ENCODE results near the gene P3R3URF. TPM values are rescaled to one million over a fixed set of nuclear protein-coding genes. Genes with fewer than 3 reads are reported as not detected.
"Not testable (repeated sequence)": the region's sequence is repeated elsewhere in the genome, so short reads cannot be mapped to it uniquely, and the experiment has no call there.

The P3R3URF gene
- total RNA-seq (2014; rRNA removed; shearing (Covaris generic)), result not detected in 2 replicates
- not detected in 2 replicates for polyA plus RNA-seq (2015; cell fraction: cytosol; rRNA removed)
- polyA plus RNA-seq (2015; cell fraction: nucleus; rRNA removed), result not detected in 2 replicates

DNA sequence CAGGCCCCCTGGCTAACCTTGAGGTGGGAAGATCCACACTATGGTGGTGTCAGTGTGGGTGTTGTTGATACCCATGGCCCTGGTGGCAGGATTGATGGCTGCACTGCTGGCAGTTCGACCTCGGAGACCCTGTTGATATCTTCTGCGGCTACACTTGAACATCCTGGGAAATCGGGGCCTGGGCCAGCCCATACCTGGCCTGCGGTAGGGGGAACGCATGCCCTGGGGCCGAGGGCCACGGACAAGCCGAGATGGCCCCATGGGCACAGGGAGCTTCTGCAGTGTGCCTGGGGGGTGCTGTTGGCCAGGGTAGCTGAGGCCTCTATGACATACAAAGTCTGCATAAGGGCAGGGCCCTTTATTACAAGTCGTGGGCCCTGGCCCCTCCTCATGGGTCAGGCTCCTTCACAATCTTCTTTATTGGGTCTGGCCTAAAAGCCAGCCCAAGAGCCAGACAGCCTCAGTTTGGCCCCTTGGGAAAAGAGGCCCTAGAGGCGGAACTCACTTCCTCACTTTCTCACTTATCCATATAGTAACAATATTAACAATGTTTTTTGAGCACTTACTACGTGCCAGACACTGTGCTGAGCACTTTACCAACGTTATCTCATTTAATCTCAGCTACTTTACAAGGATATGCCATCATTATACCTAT, at the start of gene P3R3URF:
Gene P3R3URF, minus strand, starts transcription at position 278 of the 655 bp plus-strand sequence. Its CDS starts 17 bp downstream, at position 261.
- DNase-seq (ENCODE audit: low read depth), result no peak

DNA sequence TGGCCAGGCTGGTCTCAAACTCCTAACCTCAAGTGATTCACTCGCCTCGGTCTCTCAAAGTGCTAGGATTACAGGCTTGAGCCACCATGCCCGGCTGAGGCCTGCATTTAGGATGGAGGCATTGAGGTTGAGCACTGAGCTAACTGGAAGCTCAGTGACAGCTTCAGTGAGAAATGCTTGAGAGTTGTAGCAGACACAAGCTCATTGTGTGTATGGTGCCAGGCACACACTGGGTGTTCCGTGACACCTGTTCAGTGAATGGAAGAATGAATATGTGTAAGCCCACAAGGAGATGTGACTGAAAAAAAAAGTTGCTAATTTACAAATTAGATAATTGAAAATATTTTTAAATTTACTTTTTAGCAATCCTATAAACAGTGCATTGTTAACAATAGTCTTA, 48.7 kb upstream of the P3R3URF start:
- no peak for DNase-seq (ENCODE audit: low read depth)

DNA sequence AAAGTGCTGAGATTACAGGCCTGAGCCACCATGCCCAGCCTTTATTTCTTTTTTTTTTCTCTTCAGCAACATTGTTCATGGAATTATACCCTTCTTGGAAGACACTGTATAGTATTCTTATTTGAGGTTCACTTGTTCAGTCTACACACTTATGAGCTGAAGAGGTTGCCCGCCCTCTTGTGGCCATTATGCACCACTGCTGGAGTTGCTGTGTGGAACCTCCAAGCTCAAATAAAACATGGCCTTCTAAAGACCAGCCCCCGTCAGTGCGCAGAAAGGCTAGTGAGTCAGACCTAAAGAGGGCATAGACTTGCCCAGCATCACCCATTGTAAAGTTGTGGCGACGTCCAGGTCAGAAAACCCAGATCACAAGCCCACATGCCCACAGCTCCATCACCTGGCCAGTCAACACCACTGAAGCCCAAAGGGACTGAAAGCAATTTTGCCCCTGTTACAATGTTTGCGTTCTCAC, 47.2 kb upstream of the P3R3URF start:
- peak; percentile 95 for DNase-seq (ENCODE audit: low read depth)

DNA sequence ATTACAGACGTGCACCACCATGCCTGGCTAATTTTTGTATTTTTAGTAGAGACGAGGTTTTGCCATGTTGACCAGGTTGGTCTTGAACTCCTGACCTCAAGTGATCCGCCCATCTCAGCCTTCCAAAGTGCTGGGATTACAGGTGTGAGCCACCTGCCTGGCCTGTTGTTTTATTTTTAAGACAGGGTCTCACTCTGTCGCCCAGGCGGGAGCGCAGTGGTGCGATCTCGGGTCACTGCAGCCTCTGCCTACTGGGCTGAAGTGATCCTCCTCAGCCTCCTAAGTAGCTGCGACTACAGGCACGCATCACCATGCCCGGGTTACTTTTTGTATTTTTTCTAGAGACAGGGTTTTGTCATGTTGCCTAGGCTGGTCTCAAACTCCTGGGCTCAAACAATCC, 46.8 kb upstream of the P3R3URF start:
- not testable (repeated sequence) for DNase-seq (ENCODE audit: low read depth)

DNA sequence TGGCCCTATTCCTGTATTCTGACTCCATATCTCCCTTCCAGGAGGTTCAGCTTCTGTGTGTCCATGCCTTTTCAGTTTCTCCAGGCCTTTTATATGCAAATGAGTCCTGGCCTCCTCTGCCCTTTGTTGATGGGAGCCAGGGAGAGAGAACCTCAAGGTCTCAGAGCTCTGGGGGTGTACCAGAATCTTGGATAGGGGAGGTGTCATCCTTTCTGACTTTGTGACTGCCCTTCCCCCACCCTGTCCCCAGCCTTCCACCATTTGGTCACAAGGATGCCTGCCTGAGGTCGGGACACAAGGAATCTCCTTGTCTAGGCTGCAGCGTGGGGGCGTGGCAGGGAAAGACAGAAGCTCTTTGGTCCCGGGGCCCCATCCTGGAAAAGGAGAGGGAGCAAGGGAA, 45.5 kb upstream of the P3R3URF start:
- DNase-seq (ENCODE audit: low read depth), result no peak

DNA sequence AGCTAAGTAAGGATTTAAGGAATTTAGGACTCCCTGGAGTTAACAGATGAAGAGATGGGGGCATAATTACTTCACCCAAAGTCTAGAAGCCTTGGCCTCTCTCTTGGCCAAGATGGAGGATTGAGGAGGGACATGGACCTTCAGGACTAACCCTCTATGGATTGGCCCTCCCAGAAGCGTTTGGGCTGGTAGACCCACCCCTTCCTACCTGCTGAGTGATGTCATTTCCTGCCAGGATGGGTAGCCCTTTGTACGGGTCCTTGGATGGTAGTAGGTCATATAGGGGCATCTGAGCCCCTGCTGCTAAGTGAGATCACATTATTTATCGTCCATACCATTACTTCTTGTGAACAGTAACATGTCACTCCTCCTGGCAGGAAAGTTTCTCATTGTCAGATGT, 44.5 kb upstream of the P3R3URF start:
- DNase-seq (ENCODE audit: low read depth), result no peak

DNA sequence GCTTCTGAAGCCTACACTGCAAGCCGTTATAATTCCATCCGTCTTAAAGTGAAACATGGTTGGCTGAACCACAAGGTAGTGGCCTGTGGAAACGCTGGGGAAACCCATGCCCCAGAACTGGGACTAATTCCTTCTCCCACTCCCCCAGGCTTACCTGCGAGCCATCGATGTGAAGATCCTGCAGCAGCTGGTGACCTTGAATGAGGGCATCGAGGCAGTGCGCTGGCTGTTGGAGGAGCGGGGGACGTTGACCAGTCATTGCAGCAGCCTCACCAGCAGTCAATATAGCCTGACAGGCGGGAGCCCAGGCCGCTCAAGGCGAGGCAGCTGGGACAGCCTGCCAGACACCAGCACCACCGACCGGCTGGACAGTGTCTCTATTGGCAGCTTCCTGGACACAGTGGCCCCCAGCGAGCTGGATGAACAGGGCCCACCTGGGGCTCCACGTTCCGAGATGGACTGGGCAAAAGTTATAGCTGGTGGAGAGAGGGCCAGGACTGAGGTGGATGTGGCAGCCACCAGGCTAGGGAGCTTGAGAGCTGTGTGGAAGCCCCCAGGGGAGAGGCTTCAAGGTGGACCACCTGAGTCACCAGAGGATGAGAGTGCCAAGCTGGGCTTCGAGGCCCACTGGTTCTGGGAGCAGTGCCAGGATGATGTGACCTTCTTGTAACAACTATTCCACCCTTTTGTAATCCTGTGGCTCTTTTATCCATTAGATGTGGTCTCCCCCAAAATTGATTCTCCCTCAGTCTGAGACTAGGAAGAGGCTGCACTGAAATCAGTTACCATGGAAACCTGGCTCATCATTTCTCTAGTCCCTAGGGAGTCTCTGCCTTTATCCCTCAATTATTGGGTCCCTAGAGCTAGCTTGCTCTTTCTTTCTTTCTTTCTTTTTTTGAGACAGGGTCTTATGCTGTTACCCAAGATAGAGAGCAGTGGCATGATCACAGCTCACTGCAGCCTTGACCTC, 43.5 kb upstream of the P3R3URF start:
- DNase-seq (ENCODE audit: low read depth), result no peak

DNA sequence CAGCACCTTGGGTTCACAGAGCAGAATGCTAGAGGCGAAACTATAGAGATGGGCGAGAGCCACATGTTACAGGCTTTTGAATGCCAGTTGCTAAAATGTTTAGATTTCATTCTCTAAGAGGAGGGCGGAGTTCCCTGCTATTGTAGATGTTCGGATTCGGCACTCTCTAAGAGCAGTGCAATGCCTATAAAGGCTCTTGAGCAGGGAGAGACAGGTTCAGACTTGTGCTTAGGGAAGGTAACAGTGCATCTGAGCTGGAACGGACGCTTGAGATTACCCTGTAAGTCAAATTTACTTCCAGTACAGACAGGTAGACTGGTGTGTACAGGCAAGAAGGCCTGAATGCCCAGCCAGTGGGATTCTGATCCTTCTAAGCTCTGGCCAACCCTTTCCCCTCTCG, 42.2 kb upstream of the P3R3URF start:
- DNase-seq (ENCODE audit: low read depth), result no peak

DNA sequence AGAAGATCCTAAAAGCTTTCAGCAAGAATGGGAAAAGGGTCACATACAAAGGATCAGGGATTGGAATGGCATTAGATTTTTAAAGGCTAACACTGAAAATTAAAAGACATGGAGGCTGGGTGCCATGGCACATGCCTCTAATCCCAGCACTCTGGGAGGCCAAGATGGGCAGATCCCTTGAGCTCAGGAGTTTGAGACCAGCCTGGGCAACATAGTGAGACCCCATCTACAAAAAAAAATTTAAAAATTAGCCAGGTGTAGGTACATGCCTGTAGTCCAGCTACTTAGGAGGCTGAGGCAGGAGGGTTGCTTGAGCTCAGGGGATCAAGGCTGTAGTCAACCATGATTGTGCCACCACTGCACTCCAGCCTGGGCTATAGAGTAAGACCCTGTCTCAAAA, 39.2 kb upstream of the P3R3URF start:
- no peak for DNase-seq (ENCODE audit: low read depth)

DNA sequence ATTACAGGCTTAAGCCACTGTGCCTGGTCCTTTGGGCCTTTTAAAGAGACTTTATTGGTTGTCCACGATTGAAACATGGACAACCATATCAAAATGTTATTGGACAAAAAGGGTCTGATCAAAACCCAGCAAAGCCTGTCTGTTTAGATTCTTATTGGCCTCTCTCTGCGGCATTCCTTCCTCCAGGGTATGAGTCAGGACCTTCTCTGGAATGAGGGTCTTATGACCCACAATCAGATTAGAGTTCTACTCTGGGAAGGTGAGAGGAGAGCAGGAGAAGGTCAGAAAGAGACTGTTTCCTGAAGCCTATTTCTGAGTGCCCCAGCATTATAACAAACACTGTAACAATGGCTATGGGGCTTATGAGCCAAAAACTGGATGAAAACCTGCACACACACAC, 34.8 kb upstream of the P3R3URF start:
- DNase-seq (ENCODE audit: low read depth), result no peak

DNA sequence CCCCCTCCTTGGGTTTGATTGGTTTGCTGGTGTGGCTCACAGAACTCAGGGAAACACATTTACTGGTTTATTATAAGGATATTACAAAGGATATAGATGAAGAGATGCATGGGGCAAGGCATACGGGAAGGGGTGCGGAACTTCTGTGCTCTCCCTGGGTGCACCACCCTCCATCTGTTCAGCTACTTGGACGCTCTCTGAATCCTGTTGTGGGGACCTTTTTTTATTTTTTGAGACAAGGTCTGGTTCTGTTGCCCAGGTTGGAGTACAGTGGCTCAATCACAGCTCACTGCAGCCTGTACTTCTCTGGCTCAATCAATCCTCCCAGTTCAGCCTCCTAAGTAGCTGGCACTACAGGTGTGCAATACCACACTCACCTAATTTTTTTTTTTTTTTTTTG, 34.3 kb upstream of the P3R3URF start:
- no peak for DNase-seq (ENCODE audit: low read depth)

DNA sequence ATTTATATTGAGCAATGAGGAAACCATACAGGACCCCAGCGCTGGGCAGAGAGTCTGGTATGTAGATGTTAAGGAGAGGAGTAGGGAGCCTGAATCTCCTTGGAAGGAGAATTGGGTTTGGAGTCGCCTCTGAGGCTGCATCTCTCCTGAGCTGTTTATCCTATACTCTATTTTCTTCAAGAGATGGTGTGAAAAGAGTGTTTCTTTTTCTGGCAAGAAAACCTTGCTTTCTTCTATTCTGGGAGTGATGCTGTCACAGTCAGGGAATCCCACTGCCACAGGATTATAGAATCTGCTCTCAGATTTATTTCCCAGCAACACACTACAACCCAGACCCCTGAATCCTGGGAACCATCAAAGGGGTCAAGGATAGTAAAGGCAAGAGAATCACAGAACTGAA, 30.1 kb upstream of the P3R3URF start:
- DNase-seq (ENCODE audit: low read depth), result no peak

DNA sequence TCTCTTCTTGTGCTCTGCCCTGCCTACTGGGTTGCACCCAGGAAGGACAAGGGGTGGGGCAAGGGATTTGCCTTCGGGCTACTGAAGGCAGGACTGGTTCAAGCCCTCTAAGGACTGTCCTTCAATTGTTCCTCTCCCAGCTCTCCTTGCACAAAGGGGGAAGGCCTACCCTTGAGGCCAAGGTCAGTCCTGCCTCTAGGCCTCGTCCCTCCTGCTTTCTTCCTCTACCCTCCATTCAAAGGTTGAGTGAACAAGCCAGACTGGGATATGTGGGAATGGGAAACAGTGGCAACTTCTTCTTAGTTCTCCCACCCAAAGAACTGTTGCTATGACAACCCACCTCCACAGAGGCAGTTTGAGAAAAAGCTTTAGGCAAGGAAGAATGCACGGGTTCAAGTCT, 29.5 kb upstream of the P3R3URF start:
- DNase-seq (ENCODE audit: low read depth), result no peak

DNA sequence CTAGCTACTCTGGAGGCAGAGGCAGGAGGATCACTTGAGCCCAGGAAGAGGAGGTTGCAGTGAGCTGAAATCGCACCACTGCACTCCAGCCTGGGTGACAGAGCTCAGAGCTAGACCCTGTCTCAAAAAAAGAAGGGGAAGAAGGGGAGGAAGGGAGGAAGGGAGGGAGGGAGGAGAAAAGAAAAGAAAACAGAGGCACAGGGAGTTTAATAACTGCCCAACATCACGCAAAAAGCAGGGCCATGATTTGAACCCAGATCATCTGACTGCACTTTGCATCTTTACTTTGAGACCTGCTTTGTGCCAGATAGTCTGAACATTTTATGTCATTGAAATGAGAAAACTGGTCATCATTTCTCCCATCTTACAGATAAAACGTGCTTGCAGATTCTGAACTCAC, 28.9 kb upstream of the P3R3URF start:
- no peak for DNase-seq (ENCODE audit: low read depth)

DNA sequence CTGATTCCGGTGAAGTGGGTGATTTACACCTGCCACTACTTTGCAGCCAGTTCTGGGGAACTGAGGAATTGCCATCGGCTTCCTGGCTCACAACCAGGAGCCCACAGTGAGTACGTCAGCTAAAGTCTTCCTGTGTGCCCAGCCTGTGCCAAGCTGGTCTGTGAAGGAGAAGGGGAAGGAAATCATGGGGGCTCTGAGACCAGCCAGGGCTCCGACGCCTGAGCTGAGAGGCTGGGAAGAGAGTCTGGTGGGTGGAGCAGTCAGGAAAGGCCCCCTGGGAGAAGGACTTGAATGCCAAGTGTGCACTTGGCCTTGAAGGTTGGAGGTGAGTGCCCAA, 28.1 kb upstream of the P3R3URF start:
- DNase-seq (ENCODE audit: low read depth), result no peak

DNA sequence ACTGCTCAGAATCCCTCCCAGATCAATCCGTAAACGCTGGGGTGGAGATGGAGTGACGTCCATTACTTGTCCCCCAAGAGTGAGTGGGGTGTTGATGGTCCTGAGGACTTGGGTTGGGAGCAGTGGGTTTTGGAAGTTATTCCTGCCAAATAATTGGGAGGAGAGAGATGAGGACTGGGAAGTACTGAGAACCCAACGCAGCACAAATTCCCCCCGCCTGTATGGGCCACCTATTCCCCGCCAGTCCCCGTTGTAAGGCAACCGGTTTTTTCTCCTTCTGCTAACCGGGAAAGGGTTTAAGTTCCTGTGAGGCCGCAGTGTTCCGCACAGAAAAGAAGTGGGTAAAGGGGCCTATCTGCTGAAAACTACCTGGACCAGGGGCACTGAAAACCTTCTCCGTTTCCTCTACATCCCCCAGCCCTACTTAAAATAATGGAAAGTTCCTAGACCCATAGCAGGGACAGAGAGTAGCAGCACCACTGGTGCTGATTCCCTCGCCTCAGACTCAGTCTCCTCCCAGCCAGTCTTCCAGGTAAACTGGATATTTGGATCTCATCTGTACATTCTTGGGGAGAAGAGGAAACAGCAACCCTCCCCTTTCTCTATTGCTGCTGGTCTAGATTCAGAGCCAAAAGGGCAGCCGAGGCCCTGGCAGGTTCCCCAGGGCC, 27.6 kb upstream of the P3R3URF start:
- DNase-seq (ENCODE audit: low read depth), result no peak

DNA sequence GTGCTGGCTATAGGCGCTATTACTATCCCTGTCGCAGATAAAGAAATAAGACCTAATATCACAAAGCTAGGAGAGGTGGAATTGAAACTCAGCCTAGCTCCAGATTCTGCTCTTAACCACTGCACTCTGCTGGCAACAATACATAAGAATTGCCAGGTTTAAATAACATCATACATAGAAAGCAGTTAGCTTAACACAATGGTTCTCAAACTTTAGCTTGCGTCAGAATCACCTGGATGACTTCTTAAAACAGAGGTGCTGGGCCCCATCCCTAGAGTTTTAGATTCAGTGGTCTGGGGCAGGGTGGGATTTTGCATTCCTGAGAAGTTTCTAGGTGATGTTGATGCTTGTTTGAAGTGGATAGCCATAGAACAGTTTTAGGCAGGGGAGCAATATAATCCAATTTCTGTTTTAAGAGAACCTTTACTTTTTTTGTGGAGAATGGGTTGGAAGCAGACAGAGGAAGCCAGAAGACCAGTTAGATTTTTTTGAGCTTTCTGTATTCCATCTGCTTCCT, 23.0 kb upstream of the P3R3URF start:
- no peak for DNase-seq (ENCODE audit: low read depth)

DNA sequence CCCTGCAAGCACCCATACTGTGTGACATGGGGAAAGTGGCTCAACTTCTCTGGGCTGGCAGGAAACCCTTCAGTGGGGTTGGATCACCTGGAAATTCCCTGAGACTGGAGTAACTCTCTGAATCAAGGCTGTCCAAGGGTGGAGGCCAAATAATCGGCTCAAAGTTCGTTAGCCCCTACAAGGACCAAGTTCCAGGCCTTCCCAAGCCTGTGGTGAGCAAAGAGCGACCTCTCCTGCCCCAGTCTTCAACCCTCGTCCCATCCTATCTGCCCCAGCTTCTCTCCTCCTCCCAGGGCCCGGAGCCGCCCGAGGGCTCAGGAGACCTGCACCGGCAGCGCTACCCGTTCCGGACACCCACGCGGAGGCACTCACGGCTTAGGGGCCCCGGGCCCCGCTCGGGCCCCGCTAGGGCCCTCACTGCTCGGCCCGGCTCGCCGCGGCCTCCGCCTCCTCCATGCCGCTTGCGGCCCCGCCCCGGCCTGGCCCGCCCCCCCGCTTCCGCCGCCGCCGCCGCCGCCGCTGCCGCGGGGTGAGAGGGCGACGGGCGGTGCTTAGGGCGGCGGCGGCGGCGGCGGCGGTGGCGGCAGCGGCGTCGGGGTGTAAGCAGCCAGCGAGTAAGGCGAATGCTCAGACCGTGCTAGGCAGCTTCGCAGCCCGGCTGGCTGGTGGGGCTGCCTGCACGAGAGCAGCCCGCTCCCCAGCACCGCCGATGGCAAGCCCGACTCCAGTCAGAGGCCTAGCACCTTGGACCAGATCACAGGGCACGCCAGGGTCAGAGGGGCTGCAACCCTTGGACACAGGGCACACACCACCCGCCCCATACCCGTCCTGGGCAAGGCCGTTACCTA, 21.9 kb upstream of the P3R3URF start, which contains the start of gene POMGNT1:
Gene POMGNT1, minus strand, starts transcription at position 471 of the 848 bp plus-strand sequence. CDS start 613 bp downstream, outside the sequence.
- DNase-seq (ENCODE audit: low read depth), result peak; percentile 58

DNA sequence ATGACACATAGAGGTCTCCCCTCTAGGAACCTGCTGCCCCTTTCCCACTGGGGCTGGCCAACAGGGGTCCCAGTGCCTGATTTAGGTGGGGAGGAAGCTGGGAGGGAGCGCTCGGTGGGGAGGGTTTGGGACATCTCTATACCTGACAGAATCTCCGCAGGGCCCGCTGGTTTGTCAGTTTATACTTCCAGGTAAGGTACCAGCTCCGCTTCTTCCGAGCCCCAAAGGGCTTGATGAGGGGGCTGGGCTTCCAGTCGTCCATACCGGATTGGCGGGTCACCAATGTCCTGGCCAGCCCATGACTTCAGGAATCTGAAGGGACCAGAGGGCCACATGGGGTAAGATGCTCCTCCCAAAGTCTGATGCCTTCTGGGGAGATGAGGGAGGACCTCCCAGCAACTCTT, 21.3 kb upstream of the P3R3URF start:
- no peak for DNase-seq (ENCODE audit: low read depth)

DNA sequence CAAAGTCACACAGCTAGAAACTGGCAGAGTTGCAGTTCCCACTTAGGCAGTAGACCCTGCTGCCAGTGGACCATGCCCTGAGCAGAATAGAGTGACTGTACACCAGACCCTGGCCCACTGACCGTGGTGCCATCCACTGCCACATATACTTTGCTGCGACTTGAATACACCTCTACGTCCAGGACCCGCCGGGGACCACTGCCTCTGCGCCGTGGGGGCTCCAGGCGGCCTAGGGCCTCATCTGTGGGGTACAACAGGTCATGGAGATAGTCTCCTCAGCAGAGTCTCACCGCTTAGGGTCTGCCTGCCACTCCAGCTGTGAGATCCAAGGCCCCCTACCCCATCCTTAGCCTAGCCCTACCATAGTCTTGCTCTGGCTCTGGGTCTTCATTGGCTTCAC, 20.3 kb upstream of the P3R3URF start:
- no peak for DNase-seq (ENCODE audit: low read depth)

Data from HT1080 (cell line).